HCT116 (cell line): Measurements from ENCODE around the gene UBE2D3. TPM values are rescaled to one million over a fixed set of nuclear protein-coding genes. Genes with fewer than 3 reads are reported as not detected.

Source experiments
- CEBPB ChIP-seq: IDR thresholded peaks from 2 replicates; pipeline ENCODE4 v1.6.1; 2012; ENCODE audit warnings: low read depth
- ELF1 ChIP-seq: IDR thresholded peaks from 2 replicates; pipeline ENCODE4 v1.6.1; 2012; ENCODE audit warnings: low read depth, borderline replicate concordance
- ZBTB33 ChIP-seq: IDR thresholded peaks from 2 replicates; pipeline ENCODE4 v1.6.1; 2011; ENCODE audit warnings: mild to moderate bottlenecking, low read length, moderate library complexity; ENCODE audit not compliant: insufficient replicate concordance; ENCODE audit errors: extremely low read depth
- total RNA-seq: library from RNA; stranded (reverse); gene quantifications from one replicate; pipeline ENCODE4 v1.2.1, GENCODE V29; 2021; ENCODE audit not compliant: unreplicated experiment

Gene UBE2D3
- total RNA-seq, 1 experiment from 2014 or later: 302 TPM

DNA sequence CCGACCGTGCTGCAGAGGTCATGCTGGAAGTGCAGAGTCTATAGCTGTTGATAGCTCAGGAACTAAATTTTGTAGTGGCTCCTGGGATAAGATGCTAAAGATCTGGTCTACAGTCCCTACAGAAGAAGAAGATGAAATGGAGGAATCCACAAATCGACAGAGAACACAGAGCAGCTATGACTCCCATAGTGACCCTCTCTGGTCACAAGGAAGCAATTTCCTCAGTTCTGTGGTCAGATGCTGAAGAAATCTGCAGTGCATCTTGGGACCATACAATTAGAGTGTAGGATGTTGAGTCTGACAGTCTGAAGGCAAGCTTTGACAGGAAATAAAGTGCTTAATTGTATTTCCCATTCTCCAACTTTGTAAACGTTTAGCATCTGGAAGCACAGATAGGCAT, 75.4 kb downstream of the UBE2D3 start (continued):
- TF ChIP-seq ZBTB33 (no peak), CEBPB (no peak), ELF1 (no peak)
- TF ChIP-seq, all 23 proteins: peak for 0

Other genes with a start within 250 kb of the UBE2D3 start
- gene MANBA, start 66.6 kb downstream of the UBE2D3 start, total RNA-seq: 21.3 TPM
- gene CISD2, start 41.4 kb upstream of the UBE2D3 start, total RNA-seq: 38.9 TPM
- gene SLC9B1, start 192.2 kb upstream of the UBE2D3 start, total RNA-seq: 0.74 TPM
- 18.3 TPM for gene SLC9B2, start 249.2 kb upstream of the UBE2D3 start, total RNA-seq